ENCODE data around the gene PLEKHA8. TPM values are rescaled to one million over a fixed set of nuclear protein-coding genes. Genes with fewer than 3 reads are reported as not detected.

Gene PLEKHA8
- total and polyA plus RNA-seq, 2 of the 8 experiments (the other 6 are each of a cell fraction or from before 2014, with no cell fraction given): 10.7 to 44.0 TPM

DNA sequence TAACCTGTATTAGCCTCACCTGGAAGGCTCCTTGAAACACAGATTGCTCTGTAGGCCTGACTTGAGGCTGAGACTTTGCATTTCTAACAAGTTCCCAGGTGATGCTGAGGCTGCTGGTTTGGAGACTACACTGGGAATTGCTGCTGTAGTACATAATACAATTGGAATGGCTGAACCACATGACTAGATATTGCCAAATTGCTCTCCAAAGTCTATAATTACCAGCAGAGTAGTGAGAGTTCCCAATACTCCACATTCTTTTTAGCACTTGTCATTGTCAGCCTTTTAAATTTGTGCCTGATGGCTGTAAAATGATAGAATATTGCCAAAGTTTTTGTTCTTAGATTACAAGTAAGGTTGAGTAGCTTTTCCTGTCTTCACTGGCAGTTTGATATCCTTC is 39.9 kb downstream of the PLEKHA8 start:
- POLR2A ChIA-PET (ENCODE audit: partially characterized antibody): no interaction called here

More for the DNA sequence above, 39.9 kb downstream of the PLEKHA8 start:
- Histone ChIP-seq H3K23me2 (ENCODE audit: low read depth, low read length) (no peaks in the 10 kb centered on the region), H2BK20ac (ENCODE audit: low read length) (no peak overlapping the region), H3K4ac (replicated peaks; ENCODE audit: insufficient read length, low read depth, low read length) (no peak overlapping the region), H2BK120ac (replicated peaks; ENCODE audit: low read depth, low read length) (no peak overlapping the region), H3K14ac (ENCODE audit: insufficient read length) (no peak overlapping the region), H3K23ac (ENCODE audit: insufficient read length) (no peak overlapping the region), H3K9ac (replicated peaks in 1 of 4; ENCODE audit: extremely low read depth in 1 of 4, low read depth in 3 of 4, low read length in 3 of 4) (no peak overlapping the region), H3K18ac (ENCODE audit: extremely low read depth, low read length) (no peak overlapping the region), H4K20me1 (replicated peaks in 1 of 2; ENCODE audit: control insufficient read depth in 1 of 2, insufficient read depth in 2 of 2, low read length in 2 of 2) (peaks cover 0 to 2% of the 10 kb centered on the region in 2 experiments), H2BK5ac (ENCODE audit: low read depth, low read length) (no peak overlapping the region), H3K4me3 (ENCODE audit: extremely low read depth in 1 of 4, insufficient read depth in 2 of 4, low read depth in 3 of 4, low read length in 4 of 4) (no peak overlapping the region), H2BK12ac (ENCODE audit: low read depth, low read length) (no peak overlapping the region), H3K9me3 (ENCODE audit: insufficient read depth in 2 of 2, low read depth in 1 of 2, low read length in 1 of 2) (no peaks in the 10 kb centered on the region), H3K4me2 (ENCODE audit: insufficient read depth in 1 of 2, low read depth in 2 of 2, low read length in 2 of 2) (no peak overlapping the region), H3K27me3 (replicated peaks in 1 of 4; ENCODE audit: control insufficient read depth in 3 of 4, extremely low read depth in 1 of 4, insufficient read depth in 3 of 4, low read length in 3 of 4) (no peaks in the 10 kb centered on the region), H3K56ac (replicated peaks; ENCODE audit: insufficient read length, low read depth, low read length) (no peak overlapping the region), H2AK5ac (ENCODE audit: low read depth, low read length) (no peak overlapping the region), H3K79me1 (ENCODE audit: low read depth, low read length) (no peaks in the 10 kb centered on the region), H4K8ac (ENCODE audit: extremely low read depth, insufficient read depth, low read length) (no peak overlapping the region), H3K36me3 (ENCODE audit: control insufficient read depth in 2 of 4, insufficient read depth in 4 of 4, low read length in 3 of 4) (peaks cover 4 to 23% (median 8%) of the 10 kb centered on the region in 4 experiments; a peak in 6 of 8 replicates), H3K27ac (ENCODE audit: low read depth, low read length) (no peak overlapping the region), H2AFZ (ENCODE audit: low read length) (no peak overlapping the region), H3K79me2 (ENCODE audit: control insufficient read depth in 1 of 2, insufficient read depth in 2 of 2, low read length in 2 of 2) (no peaks in the 10 kb centered on the region), H2BK15ac (ENCODE audit: low read length) (no peak overlapping the region), H4K91ac (replicated peaks; ENCODE audit: insufficient read length, low read length) (no peak overlapping the region), H3K4me1 (replicated peaks in 1 of 4; ENCODE audit: control insufficient read depth in 3 of 4, insufficient read depth in 4 of 4, low read length in 3 of 4) (no peaks in the 10 kb centered on the region), H4K5ac (ENCODE audit: insufficient read length, low read depth, low read length) (no peak overlapping the region)
- CTCF ChIA-PET (ENCODE audit: partially characterized antibody): no interaction called here
- DNase-seq (ENCODE audit: low read depth in 1 of 2, low spot score in 2 of 2) (no peak), FAIRE-seq (no peak)
- TF ChIP-seq POU5F1 (IDR thresholded peaks at IDR 0.05; ENCODE audit: low read depth, low read length) (no peak), CBX5 (IDR thresholded peaks at IDR 0.05; ENCODE audit: low read depth, low read length) (no peak), BACH1 (IDR thresholded peaks at IDR 0.05; ENCODE audit: low read length) (no peak), PHF8 (conservative IDR thresholded peaks at IDR 0.05; ENCODE audit: low read depth, low read length) (no peak), SAP30 (IDR thresholded peaks at IDR 0.05; ENCODE audit: insufficient read depth, insufficient replicate concordance, low read length) (no peak), SP1 (IDR thresholded peaks at IDR 0.05; ENCODE audit: low read depth, low read length) (no peak), HDAC6 (IDR thresholded peaks at IDR 0.05; ENCODE audit: low read depth, low read length) (no peak), CEBPB (IDR thresholded peaks at IDR 0.05; ENCODE audit: low read depth, low read length) (no peak), MAX (IDR thresholded peaks at IDR 0.05) (no peak), FOSL1 (IDR thresholded peaks at IDR 0.05; ENCODE audit: insufficient read depth, low read depth, low read length) (no peak), POLR2A (IDR thresholded peaks at IDR 0.05; ENCODE audit: control extremely low read depth in 1 of 2, low read depth in 2 of 2, low read length in 2 of 2) (no peak), MAFK (IDR thresholded peaks at IDR 0.05; ENCODE audit: low read depth, low read length) (no peak), BRCA1 (IDR thresholded peaks at IDR 0.05; ENCODE audit: low read depth, low read length) (no peak), RAD21 (IDR thresholded peaks at IDR 0.05 in 1 of 2, conservative IDR thresholded peaks at IDR 0.05 in 1 of 2; ENCODE audit: low read depth in 2 of 2, low read length in 2 of 2) (no peak), BCL11A (IDR thresholded peaks at IDR 0.05; ENCODE audit: low read depth in 2 of 2, low read length in 2 of 2) (no peak), JUND (IDR thresholded peaks at IDR 0.05; ENCODE audit: low read length) (no peak), TAF7 (optimal IDR thresholded peaks at IDR 0.05; ENCODE audit: borderline replicate concordance, low read depth, low read length) (no peak)
